SIG-M5 treated with dmso at 0.1 percent for 504 hours (cell line): ENCODE measurements around the gene FARSB.
"Not testable (repeated sequence)": the region's sequence is repeated elsewhere in the genome, so short reads cannot be mapped to it uniquely, and the experiment has no call there.

Experiments
- DNase-seq: peaks from one replicate; lab custom pipeline; 2025; ENCODE audit not compliant: unreplicated experiment; lab: John Stamatoyannopoulos, UW

Gene FARSB

GRCh38 chr2:222608081-222608480 is 47.8 kb downstream of the FARSB start:
- no peak for DNase-seq

- DNase-seq, result no peak
Measured at GRCh38 chr2:222606306-222606705, 49.6 kb downstream of the FARSB start.

GRCh38 chr2:222604749-222605515 is 51.0 kb downstream of the FARSB start:
- no peak for DNase-seq

GRCh38 chr2:222603501-222603900 is 52.4 kb downstream of the FARSB start:
- no peak for DNase-seq

- DNase-seq, result no peak
Measured at GRCh38 chr2:222598611-222599010, 57.3 kb downstream of the FARSB start.

- no peak for DNase-seq
Measured at GRCh38 chr2:222595581-222595980, 60.3 kb downstream of the FARSB start.

GRCh38 chr2:222594679-222595078 is 61.2 kb downstream of the FARSB start:
- peak; percentile 10 for DNase-seq

- DNase-seq, result no peak
Measured at GRCh38 chr2:222592176-222592575, 63.7 kb downstream of the FARSB start.

GRCh38 chr2:222591661-222592060 is 64.2 kb downstream of the FARSB start:
- DNase-seq, result no peak

GRCh38 chr2:222584589-222584988 is 71.3 kb downstream of the FARSB start:
- DNase-seq, result not testable (repeated sequence)

- DNase-seq, result peak; percentile 14
Measured at GRCh38 chr2:222582928-222583327, 73.0 kb downstream of the FARSB start.

- no peak for DNase-seq
Measured at GRCh38 chr2:222577341-222577740, 78.6 kb downstream of the FARSB start.

GRCh38 chr2:222576171-222577081 is 79.5 kb downstream of the FARSB start:
- no peak for DNase-seq

- DNase-seq, result no peak
Measured at GRCh38 chr2:222575618-222576017, 80.3 kb downstream of the FARSB start.

GRCh38 chr2:222572751-222573174 is 83.1 kb downstream of the FARSB start:
- DNase-seq, result no peak

- peak; percentile 26 for DNase-seq
Measured at GRCh38 chr2:222572264-222572721, 83.6 kb downstream of the FARSB start.

GRCh38 chr2:222569826-222570225 is 86.1 kb downstream of the FARSB start:
- no peak for DNase-seq

- no peak for DNase-seq
Measured at GRCh38 chr2:222568865-222569264, 87.0 kb downstream of the FARSB start.

GRCh38 chr2:222566229-222566628 is 89.7 kb downstream of the FARSB start:
- no peak for DNase-seq

- DNase-seq, result no peak
Measured at GRCh38 chr2:222563936-222564335, 92.0 kb downstream of the FARSB start.

- no peak for DNase-seq
Measured at GRCh38 chr2:222563106-222563718, 92.7 kb downstream of the FARSB start.
